HG03575 (cell line): ENCODE results near the gene SMYD3.

Source experiments
- ATAC-seq: cut with Tn5 transposase; IDR thresholded peaks from one replicate; pipeline ENCODE4 v1.9.1; 2021; ENCODE audit not compliant: unreplicated experiment, insufficient number of reproducible peaks, low FRiP score; ENCODE audit errors: extremely low read depth

SMYD3 gene

DNA sequence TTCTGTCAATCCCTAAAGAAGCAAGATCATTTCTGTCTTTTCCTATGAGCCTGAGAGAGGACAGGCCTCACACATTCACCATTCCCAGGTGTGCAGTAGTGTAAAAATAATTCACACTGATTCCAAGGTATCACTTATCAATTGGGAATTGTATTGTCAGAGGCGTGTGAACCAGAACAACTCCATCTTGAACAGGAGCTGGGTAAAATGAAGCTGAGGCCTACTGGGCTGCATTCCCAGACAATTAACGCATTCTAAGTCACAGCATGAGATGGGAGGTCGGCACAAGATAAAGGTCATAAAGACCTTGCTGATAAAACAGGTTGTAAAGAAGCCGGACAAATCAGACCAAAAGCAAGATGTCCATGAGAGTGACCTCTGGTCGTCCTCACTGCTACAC is 239.2 kb downstream of the SMYD3 start:
- no peak for ATAC-seq

DNA sequence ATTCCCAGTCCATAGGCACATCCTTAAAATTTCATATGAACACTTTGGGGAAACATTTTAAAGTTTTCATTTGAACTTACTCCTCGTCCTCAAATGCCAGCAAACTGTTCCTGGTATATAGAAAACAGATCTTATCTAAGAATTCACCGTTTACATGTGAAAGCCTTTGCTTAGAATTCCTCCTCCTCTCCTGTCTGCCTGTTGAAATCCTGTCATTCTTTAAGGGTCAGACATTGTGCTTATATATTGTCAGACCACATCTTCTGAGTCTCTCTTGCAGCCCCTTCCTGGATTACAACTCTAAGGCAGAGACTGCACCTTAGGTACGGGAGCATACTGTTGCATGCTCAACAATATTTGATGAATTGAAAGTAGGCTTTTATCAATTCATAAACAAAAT is 239.7 kb downstream of the SMYD3 start:
- no peak for ATAC-seq

DNA sequence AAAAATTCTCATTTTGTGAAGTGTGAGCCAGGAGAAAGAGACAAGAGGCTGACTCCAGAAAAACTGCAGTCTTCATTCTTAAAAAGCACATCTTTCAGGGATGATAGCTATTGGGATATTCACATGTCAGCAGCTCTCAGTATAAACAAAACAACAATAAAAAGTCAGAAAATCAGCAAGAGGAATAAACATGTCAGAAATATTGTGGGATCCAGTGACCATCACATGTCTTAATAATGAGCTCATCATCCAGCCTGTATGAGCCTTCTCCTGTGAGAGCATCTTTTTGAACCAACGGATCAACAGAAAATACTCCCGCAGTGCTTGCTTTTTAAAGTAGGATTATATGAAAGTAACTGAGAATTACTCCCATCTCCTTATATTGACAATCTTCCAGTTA is 241.6 kb downstream of the SMYD3 start:
- no peak for ATAC-seq

DNA sequence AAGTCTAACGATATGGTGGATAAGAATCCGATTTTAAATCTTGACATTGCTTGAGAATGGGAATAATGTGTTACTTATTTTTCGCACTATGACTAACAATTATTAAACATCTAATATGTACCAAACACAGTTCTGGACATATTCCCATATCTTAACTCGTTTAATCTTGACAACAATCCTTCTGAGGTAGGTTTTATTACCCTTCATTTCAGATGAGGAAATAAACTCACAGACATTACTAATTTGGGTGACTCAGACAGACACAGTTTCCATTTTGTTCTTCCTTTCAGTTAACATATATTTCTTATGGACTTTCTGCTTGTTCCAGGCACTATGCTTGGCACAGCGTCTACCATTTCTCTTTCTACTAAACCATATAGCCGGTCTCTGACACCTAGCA is 244.8 kb downstream of the SMYD3 start:
- no peak for ATAC-seq

DNA sequence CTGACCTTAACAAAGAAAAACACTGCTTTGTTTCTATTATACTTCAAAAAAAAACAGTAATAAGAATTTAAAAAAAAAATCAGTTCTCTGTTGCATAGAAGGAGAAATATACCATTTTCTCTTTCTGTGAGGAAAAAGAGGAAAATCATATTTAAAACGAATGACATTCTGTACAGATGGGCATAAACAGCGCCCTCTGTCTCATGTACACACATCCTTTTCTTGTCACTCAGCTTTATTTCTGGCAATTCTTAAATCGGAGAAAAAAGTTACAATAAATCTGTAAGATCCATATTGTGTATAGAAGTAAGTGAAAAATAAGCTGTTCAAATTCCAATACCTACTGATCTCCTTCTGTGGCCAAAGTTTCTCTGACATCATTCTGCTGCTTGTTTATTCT is 245.4 kb downstream of the SMYD3 start:
- ATAC-seq = no peak

DNA sequence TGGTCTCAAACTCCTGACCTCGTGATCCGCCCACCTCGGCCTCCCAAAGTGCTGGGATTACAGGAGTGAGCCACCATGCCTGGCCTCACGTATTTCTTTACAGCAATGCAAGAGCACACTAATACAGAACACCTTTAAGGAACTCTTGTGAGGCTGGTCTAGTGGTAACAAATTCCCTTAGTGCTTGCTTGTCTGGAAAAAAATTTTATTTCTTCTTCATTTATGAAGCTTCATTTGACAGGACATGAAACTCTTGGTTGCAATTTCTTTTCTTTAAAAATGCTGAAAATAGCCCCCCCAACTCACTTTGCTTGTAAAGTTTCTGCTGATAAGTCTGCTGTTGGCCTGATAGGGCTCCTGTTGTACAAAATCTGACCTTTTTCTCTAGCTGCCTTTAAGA is 248.8 kb downstream of the SMYD3 start:
- no peak for ATAC-seq

DNA sequence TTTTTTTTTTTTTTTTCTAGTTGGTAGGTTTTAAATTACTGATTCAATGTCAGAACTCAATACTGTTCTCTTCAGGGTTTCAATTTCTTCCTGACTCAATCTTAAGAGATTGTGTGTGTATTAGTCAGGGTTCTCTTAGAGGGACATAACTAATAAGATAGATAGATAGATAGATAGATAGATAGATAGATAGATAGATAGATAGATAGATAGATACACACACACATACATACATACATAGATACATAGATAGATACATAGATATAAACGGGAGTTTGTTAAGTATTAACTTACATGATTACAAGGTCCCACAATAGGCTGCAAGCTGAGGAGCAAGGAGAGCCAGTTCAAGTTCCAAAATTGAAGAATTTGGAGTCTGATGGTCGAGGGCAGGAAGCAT is 251.3 kb downstream of the SMYD3 start:
- ATAC-seq = no peak

DNA sequence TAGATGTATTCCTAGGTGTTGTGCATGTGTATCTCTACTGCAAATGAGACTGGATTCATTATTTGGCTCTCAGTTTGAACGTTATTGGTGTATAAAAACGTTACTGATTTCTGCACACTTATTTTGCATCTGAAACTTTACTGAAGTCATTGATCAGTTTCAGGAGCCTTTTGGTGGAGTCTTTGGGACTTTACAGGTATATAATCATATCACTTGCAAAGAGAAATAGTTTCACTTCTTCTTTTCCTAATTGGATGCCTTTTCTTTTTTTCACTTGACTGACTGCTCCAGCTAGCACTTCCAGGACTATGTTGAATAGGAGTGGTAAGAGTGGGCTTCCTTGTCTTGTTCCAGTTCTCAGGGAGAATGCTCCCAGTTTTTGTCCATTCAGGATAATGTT is 252.2 kb downstream of the SMYD3 start:
- ATAC-seq = no peak

DNA sequence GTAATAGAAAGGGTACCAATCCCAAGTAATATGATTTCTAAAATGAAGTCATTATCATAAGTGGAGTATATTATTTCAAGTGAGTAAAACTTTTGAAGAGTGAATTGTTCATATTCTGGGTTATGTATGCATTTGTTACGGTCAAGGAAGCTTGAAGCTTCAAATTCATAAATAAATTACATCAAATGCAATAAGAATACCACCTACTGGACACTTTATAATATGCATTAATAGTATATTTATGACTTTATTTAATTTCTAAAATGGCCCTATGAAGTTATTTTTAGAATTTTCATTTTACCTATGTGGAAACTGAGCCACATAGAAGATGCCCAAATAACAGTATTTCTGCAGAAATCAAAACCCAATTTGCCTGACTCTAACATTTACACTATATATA is 260.6 kb downstream of the SMYD3 start:
- ATAC-seq = no peak

DNA sequence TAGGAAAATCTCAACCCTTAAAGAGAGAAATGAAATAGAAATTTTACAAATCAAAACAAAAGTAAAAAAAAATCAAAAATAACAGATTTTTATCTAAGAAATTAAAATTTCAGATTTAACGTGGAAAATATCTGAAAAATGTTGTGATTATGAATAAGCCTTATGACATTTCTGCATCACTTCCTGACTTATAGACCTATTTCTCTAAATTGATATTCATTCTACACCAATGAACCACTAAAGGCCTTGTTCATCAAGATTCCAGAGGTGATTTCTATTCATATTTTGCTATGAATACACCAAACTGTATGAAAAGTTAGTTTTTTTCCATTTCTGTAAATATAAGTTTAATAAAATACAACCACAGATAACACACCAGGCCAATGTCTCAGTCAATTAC is 261.5 kb downstream of the SMYD3 start:
- ATAC-seq = no peak

DNA sequence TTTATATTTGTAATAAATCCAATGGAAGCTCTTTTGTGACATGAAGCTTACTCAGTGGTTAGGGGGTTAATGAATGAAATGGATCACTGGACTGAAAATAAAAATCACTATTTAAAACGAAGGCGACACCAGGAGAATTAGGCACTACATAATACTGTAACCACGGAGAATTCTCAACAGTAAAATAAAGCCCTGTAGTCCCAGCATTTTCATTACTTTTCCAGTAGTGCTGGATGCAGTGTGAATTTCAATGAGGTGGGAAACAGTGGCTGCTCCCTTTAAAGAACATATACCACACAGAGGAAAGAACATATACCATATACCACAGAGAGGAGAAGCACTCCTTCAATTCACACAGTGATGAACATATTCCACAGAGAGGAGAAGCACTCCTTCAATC is 275.0 kb downstream of the SMYD3 start:
- no peak for ATAC-seq

DNA sequence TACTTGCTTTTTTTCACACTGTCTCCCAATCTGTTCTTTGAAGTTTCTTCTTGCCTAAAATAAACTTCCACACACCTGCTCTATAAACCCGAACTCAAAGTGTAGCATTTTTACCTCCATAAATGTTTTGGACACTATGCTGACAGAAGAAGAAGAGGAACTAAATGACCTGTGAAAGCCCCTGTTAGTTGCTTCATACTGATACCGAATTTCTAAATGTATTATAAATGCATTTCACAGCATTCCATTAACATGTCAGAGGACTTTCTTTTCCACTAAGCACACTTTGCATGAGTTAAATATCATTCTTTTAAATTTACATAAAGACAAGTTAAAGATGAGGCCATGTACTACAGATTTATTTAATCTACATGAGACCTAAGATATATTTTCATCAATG is 281.0 kb downstream of the SMYD3 start:
- no peak for ATAC-seq

DNA sequence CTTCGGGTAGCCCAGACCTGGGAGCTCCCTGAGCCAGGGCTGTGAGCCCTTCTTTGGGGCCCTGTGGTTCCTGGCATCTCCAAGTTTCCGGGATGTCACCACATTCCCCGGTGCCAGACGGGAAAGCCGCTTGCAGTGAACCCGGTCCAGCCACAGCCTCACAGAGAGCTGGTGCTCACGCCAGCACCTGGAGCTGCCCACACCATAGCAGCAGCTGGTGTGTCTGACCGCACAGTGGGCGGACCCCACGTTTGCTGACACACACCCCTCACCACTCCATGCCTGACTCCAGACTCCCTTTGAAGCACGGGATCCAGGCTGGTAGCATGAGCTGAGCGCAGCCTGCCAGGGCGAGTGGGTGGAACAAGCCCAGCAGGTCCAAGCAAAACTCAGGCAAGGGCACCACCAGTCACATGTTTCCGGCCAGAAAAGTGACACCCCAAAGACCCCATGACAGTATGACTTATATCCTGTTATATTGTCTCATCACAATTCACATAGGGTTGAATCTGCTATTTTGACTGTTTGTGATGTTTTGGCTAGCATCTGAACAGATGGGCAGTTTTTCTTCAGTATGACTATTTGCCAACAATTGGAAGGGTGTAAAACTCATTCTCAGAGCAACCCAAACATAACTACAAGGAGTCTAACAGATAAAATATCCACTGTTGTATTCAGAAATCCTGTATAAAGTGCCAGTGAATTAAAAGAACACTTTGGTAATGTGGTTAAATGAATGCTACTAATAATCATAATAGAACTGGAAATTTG is 285.4 kb downstream of the SMYD3 start:
- ATAC-seq = no peak

DNA sequence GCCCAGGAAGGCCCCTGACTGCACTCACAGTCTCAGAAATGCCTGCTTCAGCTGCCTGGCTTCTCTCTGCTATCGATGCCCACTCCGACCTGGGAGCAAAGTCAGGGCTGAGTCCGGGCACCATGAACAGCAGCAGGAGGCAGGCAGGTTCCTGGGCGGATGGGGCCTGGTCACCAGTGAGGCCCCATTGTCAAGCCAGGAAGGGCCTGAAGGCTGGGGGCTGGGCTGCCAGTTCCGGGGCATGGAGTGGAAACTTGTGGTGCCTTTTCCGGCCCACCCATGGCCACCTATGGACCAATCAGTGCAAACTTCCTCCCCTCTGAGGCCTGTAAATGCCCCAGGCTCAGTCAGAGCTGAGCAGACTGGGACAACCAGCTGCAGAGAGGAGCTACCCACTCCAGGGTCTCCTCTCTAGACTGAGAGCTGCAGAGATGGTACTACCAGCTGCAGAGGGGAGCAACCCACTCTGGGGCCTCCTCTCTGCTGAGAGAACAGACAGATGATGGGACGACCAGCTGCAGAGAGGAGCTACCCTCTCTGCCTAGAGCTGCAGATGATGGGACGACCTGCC is 286.5 kb downstream of the SMYD3 start:
- no peak for ATAC-seq

DNA sequence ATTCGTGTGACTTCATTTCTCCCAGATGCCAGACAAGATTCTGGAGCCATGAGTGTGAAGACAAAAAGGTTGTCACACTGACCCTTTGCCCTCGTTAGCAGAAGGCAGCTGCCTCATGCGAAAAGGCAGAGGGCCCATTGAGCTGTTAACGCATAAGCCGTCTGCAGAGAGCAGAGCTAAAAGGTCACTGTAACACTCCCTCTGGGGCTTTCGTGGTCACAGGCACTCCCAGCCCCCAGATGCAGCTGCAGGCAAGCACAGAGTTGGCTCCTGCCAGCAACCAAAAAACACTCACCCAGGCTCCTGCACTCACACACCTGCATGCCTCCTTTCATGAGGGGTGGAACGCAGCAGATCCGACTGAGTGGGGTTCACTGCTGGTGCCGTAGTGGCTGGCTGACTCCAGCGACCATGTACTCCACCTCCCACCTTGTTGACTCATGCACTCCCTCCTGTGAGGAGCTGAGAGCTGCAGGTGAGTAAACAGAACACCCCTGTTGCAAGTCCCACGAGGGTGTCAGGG is 287.5 kb downstream of the SMYD3 start:
- ATAC-seq = no peak

DNA sequence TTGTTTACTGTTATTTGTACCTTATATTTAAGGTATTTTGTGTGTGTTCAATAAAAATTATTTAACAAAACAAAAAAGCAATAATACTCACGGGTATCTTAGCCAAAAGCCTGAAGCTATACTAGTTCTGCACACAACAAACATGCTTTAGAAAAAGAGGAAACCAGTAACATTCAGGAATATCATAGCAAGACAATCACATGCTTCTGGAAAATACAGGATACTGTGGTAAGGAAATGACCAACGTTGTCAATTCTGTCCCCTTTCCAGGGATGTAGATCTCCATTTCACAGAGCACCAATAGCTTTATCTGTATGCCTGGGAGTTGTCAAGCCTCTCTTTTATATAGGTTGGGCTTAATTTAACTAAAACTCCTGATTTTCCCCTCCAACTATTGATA is 288.4 kb downstream of the SMYD3 start:
- ATAC-seq = no peak

DNA sequence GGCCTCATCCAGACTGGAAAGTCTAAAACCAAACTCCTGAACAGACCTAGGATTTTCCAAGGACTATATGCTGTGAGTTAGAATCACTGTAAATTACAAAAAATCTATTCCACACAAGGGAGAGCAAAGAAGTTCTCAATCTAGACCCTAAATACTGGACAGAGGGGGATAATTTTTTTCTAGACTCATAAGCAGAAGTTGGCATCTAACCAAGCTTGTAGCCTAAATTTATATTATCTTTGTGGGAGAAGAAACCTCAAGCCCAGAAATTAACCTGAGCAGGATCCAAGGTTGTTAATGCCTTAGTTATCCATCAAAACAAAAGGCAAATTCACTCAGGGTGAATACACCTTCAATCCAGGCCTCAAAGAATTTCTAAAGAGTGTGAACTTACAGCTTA is 290.2 kb downstream of the SMYD3 start:
- no peak for ATAC-seq

DNA sequence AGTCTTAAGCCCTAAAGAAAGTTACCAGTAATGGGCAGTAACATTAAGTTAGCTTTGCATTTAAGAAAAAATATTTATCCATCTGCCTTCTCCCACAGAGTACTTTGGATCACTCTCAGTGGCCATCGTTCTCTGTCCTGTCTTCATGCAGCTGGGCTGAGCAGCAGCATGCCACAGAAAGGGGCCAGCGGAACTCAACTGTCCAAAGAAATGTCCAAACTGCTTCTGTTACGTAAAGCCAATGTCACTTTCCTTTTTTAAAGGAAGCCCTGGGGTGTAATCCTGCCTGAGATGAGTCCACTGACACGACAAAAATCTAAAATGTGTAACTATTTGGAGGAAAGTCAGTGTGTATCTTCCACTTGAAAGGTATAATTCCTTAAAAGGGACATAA is 291.6 kb downstream of the SMYD3 start:
- no peak for ATAC-seq

DNA sequence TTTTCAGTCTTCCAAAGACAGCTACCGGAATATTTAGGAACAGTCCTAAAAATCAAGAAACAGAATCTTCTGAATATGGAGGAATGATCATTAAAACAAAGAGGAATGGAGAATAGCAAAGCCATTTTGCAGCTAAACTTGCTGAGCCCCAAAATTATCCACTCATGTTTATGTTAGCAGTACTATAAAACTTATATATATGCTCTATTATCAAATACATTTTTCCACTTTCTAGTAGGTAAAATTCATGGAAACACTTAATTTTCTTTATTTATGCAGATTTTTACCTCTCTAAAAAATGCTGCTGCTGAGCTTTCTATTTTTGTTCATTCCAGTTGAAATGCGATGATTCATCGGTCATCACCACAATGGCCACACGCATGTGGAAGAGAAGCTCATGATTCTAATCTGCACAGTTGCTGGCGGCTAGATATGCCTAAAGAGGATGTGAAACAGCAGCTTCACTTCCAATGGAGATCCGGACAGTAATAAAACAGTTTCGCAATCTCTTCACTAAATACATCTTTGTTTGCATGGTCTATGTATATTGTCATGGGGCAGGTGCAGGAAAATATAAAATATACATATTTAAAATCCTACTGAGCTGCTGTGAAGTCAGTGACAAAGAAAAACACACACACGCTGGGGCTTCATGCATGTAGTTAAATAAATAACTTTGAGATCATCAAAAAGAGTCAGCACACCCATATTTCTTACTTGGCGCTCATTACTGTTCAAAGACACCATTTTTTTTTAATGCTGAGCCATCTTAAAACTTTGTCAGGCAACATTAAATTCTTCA is 292.2 kb downstream of the SMYD3 start:
- ATAC-seq = peak; percentile 67

DNA sequence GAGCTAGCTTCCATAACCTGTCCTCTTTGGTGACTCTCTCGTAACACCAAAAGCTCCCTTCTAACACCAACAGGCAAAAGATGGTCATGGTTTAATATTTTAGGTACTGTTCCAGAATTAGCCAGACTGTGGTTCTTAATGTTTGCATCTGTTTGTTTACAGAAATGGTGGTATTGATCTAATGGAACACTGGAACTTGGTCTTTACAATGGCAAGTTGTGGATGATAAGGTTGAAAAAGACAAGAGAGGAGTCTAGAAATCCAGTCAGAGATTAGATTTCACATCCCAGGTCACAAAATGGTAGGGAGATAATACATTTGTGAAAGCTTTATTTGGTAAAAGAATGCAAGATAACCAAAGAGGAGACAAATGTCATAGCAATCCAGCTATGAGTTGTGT is 293.1 kb downstream of the SMYD3 start:
- no peak for ATAC-seq
